H7 (cell line): ENCODE results near the gene GPR152. TPM values are rescaled to one million over a fixed set of nuclear protein-coding genes. Genes with fewer than 3 reads are reported as not detected.

Source experiments
- DNase-seq: peaks from one replicate; pipeline ENCODE4 v3.0.0; 2012
- H3K27me3 ChIP-seq: 2 replicates; pipeline ENCODE4 v1.6.0; 2011; ENCODE audit warnings: mild to moderate bottlenecking, low read length; ENCODE audit not compliant: control insufficient read depth, insufficient read depth
- H3K36me3 ChIP-seq: replicated peaks from 2 replicates; pipeline ENCODE4 v1.5.1; 2011; ENCODE audit warnings: low read length; ENCODE audit not compliant: control insufficient read depth, insufficient read depth
- H3K4me3 ChIP-seq: 2 replicates; pipeline ENCODE4 v1.5.1; 2011; ENCODE audit warnings: low read depth, mild to moderate bottlenecking, control low read depth, low read length, moderate library complexity; ENCODE audit not compliant: insufficient read depth
- total RNA-seq: library from RNA; depleted of rRNA; stranded (reverse); fragments of >200 nt; shearing (Covaris generic); gene quantifications from 2 replicates; pipeline ENCODE4 v1.2.3, GENCODE V29; 2014

GPR152 gene
- total RNA-seq, 1 experiment from 2014 or later = not detected

DNA sequence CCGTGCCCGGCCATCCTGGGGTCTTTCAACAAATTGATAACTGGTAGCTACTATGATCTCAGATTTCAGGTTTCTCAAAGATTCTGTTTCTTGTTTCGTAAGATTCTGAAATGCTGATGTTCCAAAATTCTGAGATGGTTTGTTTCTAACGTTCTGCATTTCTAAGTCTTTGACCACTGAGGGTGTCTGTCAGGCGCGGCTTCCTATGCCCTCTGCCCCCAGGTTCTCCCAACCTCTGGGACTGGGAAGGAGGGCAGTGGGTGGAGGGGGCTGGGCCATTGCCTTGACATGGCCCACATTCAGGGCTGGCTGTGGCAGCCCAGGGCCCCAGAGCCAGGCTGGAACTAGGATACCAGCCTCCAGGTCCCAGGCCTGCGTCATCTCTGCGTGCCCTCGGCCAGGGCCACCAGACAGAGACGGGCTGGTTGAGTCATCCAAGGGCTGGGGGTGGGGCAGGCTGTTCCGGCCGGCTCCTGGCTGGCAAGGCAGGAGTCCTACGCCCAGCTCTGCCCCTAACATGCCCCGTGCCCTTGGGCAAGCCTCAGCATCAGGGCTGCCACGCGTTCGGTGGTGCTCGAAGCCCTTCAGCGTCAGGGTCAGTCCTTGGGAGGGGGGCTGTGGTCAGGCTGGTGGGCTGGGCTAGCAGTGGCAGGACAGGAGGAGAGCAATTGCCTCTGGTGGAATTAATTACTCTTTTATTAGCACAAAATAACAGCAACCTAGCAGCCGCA lies 11.3 kb upstream of the GPR152 start:
- DNase-seq = peak; percentile 67
- Histone ChIP-seq H3K4me3 (peak overlapping the region; percentile 37), H3K27me3 (no peaks in the 10 kb centered on the region), H3K36me3 (no peaks in the 10 kb centered on the region)

DNA sequence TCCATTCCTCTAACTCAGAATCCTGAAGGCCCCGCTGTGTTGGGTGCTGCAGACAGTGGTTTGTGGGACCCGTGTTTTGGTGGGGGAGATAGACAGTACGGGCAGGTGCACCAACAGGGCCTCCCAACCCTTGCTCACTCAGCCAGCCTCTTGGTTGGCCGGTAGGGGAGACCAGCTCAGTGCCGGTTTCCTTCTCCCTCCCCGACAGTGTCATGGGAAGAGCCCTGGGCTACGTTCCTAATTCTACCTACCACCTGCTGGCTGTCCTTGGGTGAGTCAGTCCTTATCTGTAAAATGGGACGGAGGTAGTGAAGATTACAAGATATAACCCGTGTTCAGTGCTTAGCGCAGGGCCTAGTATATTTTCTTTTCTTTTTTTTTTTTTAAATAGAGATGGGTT lies 10.7 kb upstream of the GPR152 start:
- Histone ChIP-seq H3K4me3 (no peak overlapping the region), H3K27me3 (no peaks in the 10 kb centered on the region), H3K36me3 (no peaks in the 10 kb centered on the region)
- peak; percentile 20 for DNase-seq

DNA sequence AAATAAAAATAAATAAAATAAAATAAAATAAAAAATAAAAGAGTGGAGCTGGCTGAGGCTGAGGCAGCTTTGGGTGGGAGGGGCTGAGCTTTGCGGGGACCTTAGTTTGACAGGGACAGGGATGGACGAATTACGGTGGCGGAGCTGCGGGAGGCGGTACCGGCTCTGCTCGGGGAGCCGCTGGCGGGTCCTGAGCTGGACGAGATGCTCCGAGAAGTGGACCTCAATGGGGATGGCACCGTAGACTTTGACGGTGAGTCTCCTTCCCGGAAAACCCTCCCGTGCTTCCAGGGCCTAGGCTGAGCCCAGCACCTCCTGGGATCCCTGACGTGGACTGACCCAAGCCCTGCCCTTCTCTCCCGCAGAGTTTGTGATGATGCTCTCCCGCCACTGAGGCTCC lies 5.7 kb upstream of the GPR152 start:
- Histone ChIP-seq H3K36me3 (no peaks in the 10 kb centered on the region), H3K27me3 (no peaks in the 10 kb centered on the region), H3K4me3 (no peak overlapping the region)
- peak; percentile 46 for DNase-seq

DNA sequence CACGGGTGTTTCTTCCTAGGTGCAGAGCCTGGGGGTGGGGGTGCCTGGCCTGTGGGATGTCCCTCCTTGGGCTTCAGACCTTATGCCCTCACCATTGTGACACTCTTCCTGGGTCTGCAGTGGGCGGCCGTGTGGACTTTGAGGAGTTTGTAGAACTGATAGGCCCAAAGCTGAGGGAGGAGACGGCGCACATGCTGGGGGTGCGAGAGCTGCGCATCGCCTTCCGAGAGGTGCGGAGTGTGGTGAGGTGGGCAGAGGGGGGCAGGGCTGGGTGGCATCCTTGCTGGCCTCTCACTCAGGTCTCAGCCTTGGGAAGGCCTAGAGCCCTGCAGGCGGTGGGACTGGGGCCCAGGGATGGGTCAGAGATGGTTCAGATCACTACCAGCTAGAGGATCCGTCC lies 4.9 kb upstream of the GPR152 start:
- Histone ChIP-seq H3K36me3 (no peaks in the 10 kb centered on the region), H3K27me3 (no peaks in the 10 kb centered on the region), H3K4me3 (no peak overlapping the region)
- peak; percentile 23 for DNase-seq

DNA sequence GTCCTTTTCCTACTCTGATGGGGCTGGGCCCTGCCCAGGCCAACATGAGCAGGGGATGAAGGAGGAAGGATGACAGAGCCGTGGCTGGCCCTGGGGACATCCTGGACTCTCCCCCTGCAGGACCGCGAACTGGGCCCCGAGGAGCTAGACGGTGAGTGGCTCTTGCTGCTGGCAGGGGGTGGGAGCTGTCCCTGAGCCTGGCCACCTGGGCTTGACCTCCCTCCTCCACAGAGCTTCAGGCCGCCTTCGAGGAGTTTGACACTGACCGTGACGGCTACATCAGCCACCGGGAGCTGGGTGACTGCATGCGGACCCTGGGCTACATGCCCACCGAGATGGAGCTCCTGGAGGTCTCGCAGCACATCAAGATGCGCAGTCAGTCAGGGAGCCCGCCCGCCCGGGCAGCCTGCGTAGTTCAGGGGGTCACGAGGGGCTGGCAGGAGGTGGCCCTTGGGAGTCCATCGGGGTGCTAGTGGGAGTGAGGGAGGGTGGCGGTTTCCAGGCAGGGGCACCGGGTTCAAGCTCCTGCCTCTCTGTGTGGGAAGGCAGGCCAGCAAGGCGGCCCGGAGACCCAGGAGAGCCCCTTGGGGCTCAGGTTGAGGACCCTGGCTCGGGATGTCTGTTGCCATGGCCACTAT lies 3.7 kb upstream of the GPR152 start:
- DNase-seq = peak; percentile 64
- Histone ChIP-seq H3K27me3 (no peaks in the 10 kb centered on the region), H3K4me3 (no peak overlapping the region), H3K36me3 (no peaks in the 10 kb centered on the region)

DNA sequence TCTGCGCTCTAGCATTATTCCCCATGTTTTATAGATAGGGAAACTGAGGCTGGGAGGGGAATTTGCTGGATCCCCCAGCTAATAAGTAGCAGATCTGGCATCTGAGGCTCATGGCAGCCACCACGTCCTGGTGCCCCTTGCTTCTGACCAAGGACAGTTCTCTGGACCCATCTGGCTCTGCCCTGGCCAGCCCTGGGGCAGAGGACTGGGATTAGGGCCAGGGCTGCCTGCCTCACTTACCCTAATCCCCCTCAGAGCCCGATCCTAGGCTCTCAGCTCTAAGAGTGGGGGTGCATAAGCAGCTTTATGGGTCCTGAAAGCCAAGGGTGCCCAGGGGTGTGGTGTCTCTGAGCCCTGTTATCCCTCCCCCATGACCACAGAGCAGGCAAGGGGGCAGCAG lies 2.5 kb upstream of the GPR152 start, which contains the start of gene CABP4:
Gene CABP4 (plus strand): TSS at position 301 of the 400 bp plus-strand sequence. CDS start 70 bp downstream, at position 371.
- DNase-seq = no peak
- H3K4me3 ChIP-seq = no peak within 1 kb of the TSS
- H3K36me3 ChIP-seq = no peaks in the 10 kb centered on the region
- H3K27me3 ChIP-seq = no peaks in the 10 kb centered on the region

DNA sequence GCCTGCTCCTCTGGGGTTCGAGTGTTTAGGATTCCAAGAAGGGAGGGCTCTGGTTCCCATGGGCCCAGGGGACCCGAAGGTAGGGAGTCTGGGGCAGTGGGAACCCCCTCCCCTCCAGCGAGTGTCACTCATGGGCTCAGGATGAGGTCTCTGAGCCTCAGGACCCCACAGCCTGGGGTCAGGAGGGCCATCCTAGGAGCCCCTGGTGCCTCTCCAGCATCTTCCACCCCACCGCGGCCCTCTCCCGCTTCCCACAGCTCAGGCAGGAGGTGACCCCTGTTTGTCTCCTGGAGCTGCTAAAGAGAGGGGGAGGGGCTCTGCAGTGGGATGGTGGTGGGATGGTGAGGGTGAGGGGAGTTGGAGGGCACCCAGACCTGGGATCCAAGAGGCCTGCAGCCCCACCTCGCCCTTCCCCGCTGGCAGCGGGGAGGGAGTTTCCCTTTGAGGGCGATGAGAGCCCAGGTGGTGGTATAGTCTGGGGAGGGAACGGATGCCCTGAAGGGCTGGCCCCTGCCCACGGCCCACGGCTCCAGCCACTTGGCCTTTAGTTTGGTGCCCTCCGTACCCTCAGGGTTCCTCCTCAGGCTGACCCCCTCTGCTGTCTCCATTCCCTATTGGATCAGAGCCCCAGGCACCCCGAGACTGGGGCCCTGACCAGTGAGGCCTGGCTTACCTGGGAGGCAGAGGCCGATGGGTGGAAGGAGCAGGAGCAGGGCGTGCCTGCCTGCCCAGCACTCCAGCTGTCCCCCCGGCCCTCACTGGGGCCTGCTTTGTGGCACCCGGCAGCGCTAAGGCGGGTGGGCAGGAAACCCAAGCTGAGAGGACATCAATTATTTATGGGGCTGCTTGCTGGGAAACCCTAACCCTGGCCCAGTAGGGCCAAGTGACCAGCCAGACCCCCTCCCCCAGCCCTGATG lies 1.5 kb upstream of the GPR152 start:
- Histone ChIP-seq H3K27me3 (no peaks in the 10 kb centered on the region), H3K36me3 (no peaks in the 10 kb centered on the region), H3K4me3 (no peak overlapping the region)
- peak; percentile 61 for DNase-seq

DNA sequence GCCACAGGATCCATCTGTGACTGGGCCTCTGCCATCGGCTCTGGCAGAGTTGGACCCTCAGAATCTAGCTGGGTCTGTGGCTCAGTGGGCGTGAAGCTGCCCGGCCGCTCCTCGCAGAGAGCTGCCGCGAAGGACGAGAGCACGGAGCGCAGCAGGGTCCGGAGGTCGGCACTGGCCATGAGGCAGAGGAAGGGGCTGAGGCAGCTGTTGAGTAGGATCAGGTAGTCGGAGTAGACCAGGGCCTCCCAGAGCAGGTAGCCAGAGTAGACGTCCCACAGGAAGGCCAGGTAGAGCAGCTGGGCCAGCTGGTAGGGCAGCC lies 912 bp downstream of the GPR152 start:
- H3K36me3 ChIP-seq = no peaks in the 10 kb centered on the region
- H3K4me3 ChIP-seq = no peak overlapping the region
- DNase-seq = no peak
- no peaks in the 10 kb centered on the region for H3K27me3 ChIP-seq

DNA sequence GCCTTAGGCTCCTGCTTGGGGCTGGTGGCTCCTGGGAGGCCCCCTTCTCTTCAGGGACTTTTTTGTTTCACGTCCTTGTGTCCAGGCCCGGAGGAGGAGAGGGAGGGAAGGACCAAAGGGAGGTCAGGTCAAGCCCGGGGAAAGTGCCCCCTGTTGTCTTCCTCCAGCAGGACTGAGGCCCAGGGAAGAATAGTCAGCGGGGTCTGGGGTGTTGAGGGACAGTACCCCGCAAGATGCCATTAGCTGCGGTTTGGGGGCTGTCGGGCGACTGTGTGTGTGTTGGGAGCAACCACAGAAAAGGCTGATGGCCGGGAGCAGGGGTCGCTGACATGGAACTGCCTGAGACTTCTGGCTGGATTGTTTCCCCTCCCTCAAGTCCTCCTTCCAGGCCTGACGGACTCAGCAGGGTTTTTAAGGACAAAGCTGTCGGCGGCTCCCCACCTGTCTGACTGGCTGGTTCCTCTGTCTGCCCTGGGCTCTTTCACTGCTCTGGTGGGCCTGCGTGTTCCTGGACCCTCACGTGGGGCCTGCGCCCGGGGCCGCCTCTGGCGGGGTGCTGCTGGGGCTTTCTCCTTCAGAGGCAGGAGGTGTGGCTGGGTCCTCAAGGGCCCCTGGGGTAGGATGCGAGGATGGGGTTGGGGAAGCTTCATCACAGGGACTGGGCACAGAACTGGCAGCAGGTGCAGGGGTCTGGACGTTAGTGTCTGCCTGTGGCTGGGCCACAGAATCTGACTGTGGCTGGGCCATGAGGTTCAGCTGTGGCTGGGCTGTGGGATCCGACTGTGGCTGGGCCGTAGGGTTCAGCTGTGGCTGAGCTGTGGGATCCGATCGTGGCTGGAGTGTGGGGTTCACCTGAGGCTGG lies 1.5 kb downstream of the GPR152 start:
- no peaks in the 10 kb centered on the region for H3K36me3 ChIP-seq
- peak; percentile 62 for DNase-seq
- no peaks in the 10 kb centered on the region for H3K27me3 ChIP-seq
- no peak overlapping the region for H3K4me3 ChIP-seq

DNA sequence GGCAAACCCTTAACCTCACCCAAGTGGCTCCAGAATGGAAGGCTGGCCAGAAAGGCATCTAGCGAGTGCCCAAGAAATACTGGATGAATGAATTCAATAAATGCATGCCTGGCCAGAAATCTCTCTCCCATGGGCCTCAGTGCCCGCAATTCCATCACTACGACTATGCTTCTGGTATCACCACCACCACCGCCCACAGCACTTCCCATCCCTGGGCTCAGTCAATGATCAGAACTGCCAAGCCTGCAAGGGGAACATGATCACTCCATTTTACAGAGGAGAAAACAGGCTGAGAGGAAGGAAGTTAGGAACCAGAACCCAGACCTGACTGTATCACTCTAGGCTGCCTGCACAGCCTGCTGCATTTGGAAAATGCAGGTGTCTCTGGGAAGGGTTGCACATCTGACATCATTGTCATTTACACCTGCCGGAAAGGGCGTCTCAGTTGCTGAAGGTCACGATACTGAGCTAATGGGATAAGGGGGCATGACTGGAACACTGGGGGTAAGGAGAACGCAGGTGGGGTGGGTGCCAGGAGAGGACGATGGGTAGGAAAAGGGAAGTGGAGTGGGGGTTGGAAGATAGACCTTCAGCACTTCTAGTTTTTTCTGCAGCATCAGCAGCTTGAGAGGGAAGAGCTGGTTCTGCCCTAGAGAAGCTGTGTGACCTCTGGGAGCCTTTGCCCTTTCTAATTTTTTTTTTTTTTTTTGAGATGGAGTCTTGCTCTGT lies 3.2 kb downstream of the GPR152 start:
- DNase-seq = peak; percentile 25
- Histone ChIP-seq H3K36me3 (no peaks in the 10 kb centered on the region), H3K4me3 (no peak overlapping the region), H3K27me3 (no peaks in the 10 kb centered on the region)

DNA sequence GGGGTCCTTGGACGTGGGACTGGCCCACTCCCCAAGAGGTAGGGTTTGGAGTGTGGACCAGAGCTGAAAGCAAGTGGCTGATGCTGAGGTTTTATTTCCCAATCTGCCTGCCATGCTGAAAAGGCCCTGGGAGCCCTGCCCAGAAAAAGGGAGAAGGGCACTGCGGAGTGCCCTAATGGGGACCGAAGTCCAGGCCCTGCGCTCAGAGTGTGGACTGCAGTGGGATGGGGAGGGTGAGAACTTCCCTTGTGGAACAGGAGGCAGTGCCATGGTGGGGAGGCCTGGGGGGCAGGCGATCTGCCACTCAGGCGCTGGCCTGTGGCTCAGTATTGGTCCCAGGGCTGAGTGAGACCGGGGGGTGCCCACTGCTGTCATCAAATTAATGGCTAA lies 4.3 kb downstream of the GPR152 start:
- no peak for DNase-seq
- Histone ChIP-seq H3K27me3 (no peaks in the 10 kb centered on the region), H3K36me3 (no peaks in the 10 kb centered on the region), H3K4me3 (no peak overlapping the region)

DNA sequence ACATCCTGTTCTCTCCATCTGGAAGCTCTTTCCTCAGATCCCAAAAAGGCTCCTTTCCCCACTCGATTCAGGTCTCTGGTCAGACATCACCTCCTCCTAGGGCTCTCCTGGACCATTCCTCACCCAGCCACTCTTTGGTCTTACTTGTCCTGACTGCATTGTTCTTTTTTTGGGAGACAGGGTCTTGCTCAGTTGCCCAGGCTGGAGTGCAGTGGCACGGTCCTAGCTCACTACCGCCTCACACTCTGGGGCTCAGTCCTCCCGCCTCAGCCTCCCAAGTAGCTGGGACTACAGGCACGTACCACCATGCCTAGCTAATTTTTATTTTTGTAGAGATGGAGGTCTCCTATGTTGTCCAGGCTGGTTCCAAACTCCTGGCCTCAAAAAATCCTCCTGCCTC lies 7.0 kb downstream of the GPR152 start:
- H3K27me3 ChIP-seq = no peaks in the 10 kb centered on the region
- peaks cover 8% of the 10 kb centered on the region for H3K36me3 ChIP-seq
- H3K4me3 ChIP-seq = no peak overlapping the region
- DNase-seq = no peak

DNA sequence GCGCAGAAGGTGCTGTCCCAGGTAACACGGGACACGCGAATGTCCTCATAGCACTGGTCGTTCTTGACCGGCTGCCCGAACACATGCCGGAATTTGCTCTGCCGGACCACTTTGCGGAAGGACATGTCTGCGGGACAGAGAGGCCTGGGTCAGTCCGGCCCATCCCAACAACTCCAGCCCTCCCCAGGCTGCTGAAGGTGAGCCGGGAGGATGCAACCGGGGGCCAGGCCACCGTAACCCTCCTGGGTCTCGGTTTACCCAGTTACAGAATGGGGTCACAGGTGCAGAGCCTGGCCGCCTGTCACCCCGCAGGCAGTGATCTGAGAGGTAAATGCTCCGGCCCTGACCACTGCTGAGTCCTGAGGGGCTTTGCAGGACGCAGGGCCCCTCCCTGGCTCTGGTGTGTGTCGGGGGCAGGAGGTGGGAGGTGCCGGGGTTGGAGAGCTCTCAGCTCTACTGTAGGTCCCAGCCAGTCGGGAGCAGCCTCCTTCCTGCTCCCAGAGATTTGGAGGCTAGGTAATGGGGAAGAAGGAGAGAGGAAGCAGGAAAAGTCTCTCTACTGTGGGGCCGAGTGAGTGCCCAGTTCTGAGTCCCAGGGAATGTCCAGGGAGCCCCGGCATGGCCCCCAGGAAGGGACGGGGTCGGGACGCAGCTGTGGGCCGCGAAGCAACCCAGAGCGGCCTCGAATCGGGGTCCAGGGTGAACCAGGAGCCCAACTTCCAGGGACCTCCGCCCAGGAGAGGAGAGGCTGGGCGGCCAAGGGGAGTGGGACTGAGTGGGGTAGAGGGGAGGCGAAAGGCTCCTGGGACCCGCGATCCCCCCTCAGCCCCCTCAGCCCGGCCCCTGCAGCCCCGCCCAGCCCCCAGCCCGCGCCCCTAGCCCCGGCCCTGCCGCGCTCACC lies 9.8 kb downstream of the GPR152 start:
- Histone ChIP-seq H3K27me3 (no peaks in the 10 kb centered on the region), H3K4me3 (peak overlapping the region; percentile 69), H3K36me3 (peaks cover 8% of the 10 kb centered on the region)
- DNase-seq = peak; percentile 71
